ENCODE data around the gene EFHC1. TPM values are rescaled to one million over a fixed set of nuclear protein-coding genes. Genes with fewer than 3 reads are reported as not detected.
A peak's percentile ranks its signal among the peaks of the same experiment; 100 is the strongest.

EFHC1 gene
- total RNA-seq, 1 experiment from 2014 or later = 12.4 TPM

GRCh38 chr6:52411911-52412310 is 8.2 kb upstream of the EFHC1 start (continued):
- TF ChIP-seq, protein P1, sequence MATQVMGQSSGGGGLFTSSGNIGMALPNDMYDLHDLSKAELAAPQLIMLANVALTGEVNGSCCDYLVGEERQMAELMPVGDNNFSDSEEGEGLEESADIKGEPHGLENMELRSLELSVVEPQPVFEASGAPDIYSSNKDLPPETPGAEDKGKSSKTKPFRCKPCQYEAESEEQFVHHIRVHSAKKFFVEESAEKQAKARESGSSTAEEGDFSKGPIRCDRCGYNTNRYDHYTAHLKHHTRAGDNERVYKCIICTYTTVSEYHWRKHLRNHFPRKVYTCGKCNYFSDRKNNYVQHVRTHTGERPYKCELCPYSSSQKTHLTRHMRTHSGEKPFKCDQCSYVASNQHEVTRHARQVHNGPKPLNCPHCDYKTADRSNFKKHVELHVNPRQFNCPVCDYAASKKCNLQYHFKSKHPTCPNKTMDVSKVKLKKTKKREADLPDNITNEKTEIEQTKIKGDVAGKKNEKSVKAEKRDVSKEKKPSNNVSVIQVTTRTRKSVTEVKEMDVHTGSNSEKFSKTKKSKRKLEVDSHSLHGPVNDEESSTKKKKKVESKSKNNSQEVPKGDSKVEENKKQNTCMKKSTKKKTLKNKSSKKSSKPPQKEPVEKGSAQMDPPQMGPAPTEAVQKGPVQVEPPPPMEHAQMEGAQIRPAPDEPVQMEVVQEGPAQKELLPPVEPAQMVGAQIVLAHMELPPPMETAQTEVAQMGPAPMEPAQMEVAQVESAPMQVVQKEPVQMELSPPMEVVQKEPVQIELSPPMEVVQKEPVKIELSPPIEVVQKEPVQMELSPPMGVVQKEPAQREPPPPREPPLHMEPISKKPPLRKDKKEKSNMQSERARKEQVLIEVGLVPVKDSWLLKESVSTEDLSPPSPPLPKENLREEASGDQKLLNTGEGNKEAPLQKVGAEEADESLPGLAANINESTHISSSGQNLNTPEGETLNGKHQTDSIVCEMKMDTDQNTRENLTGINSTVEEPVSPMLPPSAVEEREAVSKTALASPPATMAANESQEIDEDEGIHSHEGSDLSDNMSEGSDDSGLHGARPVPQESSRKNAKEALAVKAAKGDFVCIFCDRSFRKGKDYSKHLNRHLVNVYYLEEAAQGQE (IDR thresholded peaks at IDR 0.05; ENCODE audit: low read depth) = no peak
- no peak for TF ChIP-seq RAD21 (IDR thresholded peaks at IDR 0.05; ENCODE audit: low read depth)

DNA sequence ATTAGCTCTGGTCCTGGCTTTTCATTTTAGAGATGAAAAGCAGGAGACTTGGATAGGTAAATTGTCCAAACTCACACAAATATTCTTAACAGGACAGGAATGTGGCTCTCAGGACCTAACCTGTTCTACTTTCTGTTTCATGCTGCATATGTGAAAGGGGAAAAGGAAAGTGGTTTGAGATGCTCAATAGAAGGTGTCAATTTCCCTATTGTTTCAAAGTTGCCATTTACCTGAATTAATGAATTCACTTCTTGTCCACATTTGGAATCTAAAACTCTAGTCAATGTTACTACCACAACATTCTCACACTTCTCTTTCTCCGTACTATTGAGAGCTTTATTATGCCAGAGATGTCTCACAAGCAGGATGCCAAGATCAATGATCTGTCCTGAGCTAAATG is 4.8 kb upstream of the EFHC1 start:
- ATAC-seq = no peak
- H4K20me1 ChIP-seq (ENCODE audit: insufficient read depth) = no peaks in the 10 kb centered on the region
- H3K9me3 ChIP-seq (ENCODE audit: control insufficient read depth in 1 of 2, insufficient read depth in 1 of 2, low read depth in 1 of 2, low read length in 2 of 2) = no peaks in the 10 kb centered on the region
- H3K27me3 ChIP-seq (ENCODE audit: insufficient read depth, low read length) = no peaks in the 10 kb centered on the region
- H3K36me3 ChIP-seq (ENCODE audit: control insufficient read depth in 1 of 2, insufficient read depth in 2 of 2, low read length in 2 of 2) = no peaks in the 10 kb centered on the region
- TF ChIP-seq TCF7L2 (IDR thresholded peaks at IDR 0.05; ENCODE audit: borderline replicate concordance, extremely low read depth, insufficient read depth, insufficient read length) (no peak), CBX3 (IDR thresholded peaks at IDR 0.05; ENCODE audit: low read depth) (no peak), EZH2 (IDR thresholded peaks at IDR 0.05) (no peak), EGR1 (IDR thresholded peaks at IDR 0.05; ENCODE audit: low read depth) (no peak), ZNF274 (IDR thresholded peaks at IDR 0.05; ENCODE audit: low read depth, low read length) (no peak), CEBPB (IDR thresholded peaks at IDR 0.05; ENCODE audit: low read depth) (no peak)
- no peak overlapping the region for H3K4me3 ChIP-seq (replicated peaks in 1 of 2; ENCODE audit: low read depth in 1 of 2, low read length in 2 of 2)
- ChIA-PET POLR2A (no interaction called here), RAD21 (ENCODE audit: low non-redundant PET in 1 of 2, low total read pairs in 2 of 2, uncharacterized antibody in 2 of 2, unreplicated experiment in 2 of 2) (no interaction called here), CTCF (interaction anchor here (1.1 to 1.7 kb wide), 3 partner anchors 53 to 248 kb away, joined by 3 to 9 read pairs (median 6); partner anchors contain the start of gene PAQR8)
- no TSS peak for BruUV-seq (replicated peaks)
- no peak overlapping the region for H3K4me2 ChIP-seq (ENCODE audit: low read length)
- H2AFZ ChIP-seq (ENCODE audit: low read depth, low read length, poor library complexity, severe bottlenecking) = peak overlapping the region; percentile 33
- no peaks in the 10 kb centered on the region for H3K9me2 ChIP-seq (ENCODE audit: insufficient read depth)
- no peaks in the 10 kb centered on the region for H3K79me2 ChIP-seq (ENCODE audit: insufficient read depth, low read length)
- intact Hi-C loops (cut with micrococcal nuclease) = loop anchor here (5.0 kb wide), 1 partner anchor 162 kb away; the partner anchor contains the start of gene TRAM2
- H3K4me1 ChIP-seq (ENCODE audit: control insufficient read depth in 1 of 2, insufficient read depth in 2 of 2, low read length in 2 of 2) = peaks cover 11 to 35% of the 10 kb centered on the region in 2 experiments
- no peak overlapping the region for H3K27ac ChIP-seq (ENCODE audit: low read depth, low read length)
- no peak overlapping the region for H3K9ac ChIP-seq (ENCODE audit: low read length)
- DNase-seq (ENCODE audit: low read depth, low spot score) = no peak

Data from HCT116 (cell line).